ENCODE data around the gene S100A3.

- TF ChIP-seq, protein P1, sequence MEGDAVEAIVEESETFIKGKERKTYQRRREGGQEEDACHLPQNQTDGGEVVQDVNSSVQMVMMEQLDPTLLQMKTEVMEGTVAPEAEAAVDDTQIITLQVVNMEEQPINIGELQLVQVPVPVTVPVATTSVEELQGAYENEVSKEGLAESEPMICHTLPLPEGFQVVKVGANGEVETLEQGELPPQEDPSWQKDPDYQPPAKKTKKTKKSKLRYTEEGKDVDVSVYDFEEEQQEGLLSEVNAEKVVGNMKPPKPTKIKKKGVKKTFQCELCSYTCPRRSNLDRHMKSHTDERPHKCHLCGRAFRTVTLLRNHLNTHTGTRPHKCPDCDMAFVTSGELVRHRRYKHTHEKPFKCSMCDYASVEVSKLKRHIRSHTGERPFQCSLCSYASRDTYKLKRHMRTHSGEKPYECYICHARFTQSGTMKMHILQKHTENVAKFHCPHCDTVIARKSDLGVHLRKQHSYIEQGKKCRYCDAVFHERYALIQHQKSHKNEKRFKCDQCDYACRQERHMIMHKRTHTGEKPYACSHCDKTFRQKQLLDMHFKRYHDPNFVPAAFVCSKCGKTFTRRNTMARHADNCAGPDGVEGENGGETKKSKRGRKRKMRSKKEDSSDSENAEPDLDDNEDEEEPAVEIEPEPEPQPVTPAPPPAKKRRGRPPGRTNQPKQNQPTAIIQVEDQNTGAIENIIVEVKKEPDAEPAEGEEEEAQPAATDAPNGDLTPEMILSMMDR (conservative IDR thresholded peaks at IDR 0.05) = no peak
- no peak for TF ChIP-seq EZH2 (IDR thresholded peaks at IDR 0.05; ENCODE audit: low read depth)
Observed at GRCh38 chr1:153585006-153585405, 35.9 kb upstream of the S100A3 start.
